ENCODE data around the gene GATAD2A. TPM values are rescaled to one million over a fixed set of nuclear protein-coding genes. Genes with fewer than 3 reads are reported as not detected.
A peak's percentile ranks its signal among the peaks of the same experiment; 100 is the strongest.

The GATAD2A gene
- total and polyA plus RNA-seq, 9 of the 15 experiments (the other 6 are each of a cell fraction or from before 2014, with no cell fraction given) = 2.4 to 226 (median 44.2) TPM

- no TSS peak for BruUV-seq (replicated peaks)
- H4K20me1 ChIP-seq (replicated peaks; ENCODE audit: control insufficient read depth, insufficient read depth, low read length) = 0 out of 2 replicates have a peak, but pooled peaks cover 10% of the 10 kb centered on the region
- peak; percentile 79 to 87 (median 80) for DNase-seq (ENCODE audit: extremely low read depth in 1 of 4, low spot score in 3 of 4)
- no peaks in the 10 kb centered on the region for H3K79me2 ChIP-seq (ENCODE audit: control insufficient read depth, insufficient read depth, low read length)
- H3K36me3 ChIP-seq (ENCODE audit: control insufficient read depth, insufficient read depth, low read length) = peaks cover 25% of the 10 kb centered on the region; the same call in 2 of the 3 replicates
- in situ Hi-C loops (cut with MboI) (loop anchor here (25.0 kb wide), 1 partner anchor 105 kb away; the partner anchor contains the start of genes GMIP and LPAR2), intact Hi-C loops (cut with micrococcal nuclease) (loop anchor here (1.0 to 2.0 kb wide), 3 partner anchors 22 to 427 kb away; partner anchors contain the start of gene GMIP)
- H3K9me3 ChIP-seq (replicated peaks; ENCODE audit: control insufficient read depth, insufficient read depth, low read depth, low read length) = no peaks in the 10 kb centered on the region
- ATAC-seq = peak; percentile 89
- ChIA-PET POLR2A (interaction anchor here (0.5 to 1.2 kb wide), 6 partner anchors 17 to 421 kb away, joined by 3 to 4 read pairs (median 3); no protein-coding TSS in a partner anchor), CTCF (ENCODE audit: low intra/inter-chr PET ratio) (interaction anchor here (1.6 to 3.2 kb wide), 2 partner anchors 22 to 112 kb away, joined by 9 to 30 read pairs; partner anchors contain the start of gene GMIP)
- peak overlapping the region in 1 of 2 experiments; percentile 77; a peak in 2 of 4 replicates for H3K9ac ChIP-seq (ENCODE audit: insufficient read depth in 1 of 2, low read depth in 2 of 2, low read length in 2 of 2)
- H3K9me1 ChIP-seq (ENCODE audit: control insufficient read depth, insufficient read depth, low read length) = peaks cover 3% of the 10 kb centered on the region
- H3K4me1 ChIP-seq (replicated peaks in 1 of 2; ENCODE audit: control insufficient read depth in 2 of 2, insufficient read depth in 2 of 2, low read length in 2 of 2) = peaks cover 5 to 25% of the 10 kb centered on the region in 2 experiments
- WGBS (ENCODE audit: insufficient coverage, low coverage, missing lambda C conversion rate) = 19% methylated on average over 44 of the region's 48 CpGs
- peak overlapping the region; percentile 31; the same call in 1 of the 2 replicates for H3K4me2 ChIP-seq (ENCODE audit: insufficient read depth, low read length)
- H3K4me3 ChIP-seq = no peak overlapping the region
- H3K27me3 ChIP-seq (ENCODE audit: control insufficient read depth in 2 of 2, insufficient read depth in 2 of 2, low read length in 2 of 2) = no peaks in the 10 kb centered on the region
- no peak overlapping the region for H3K27ac ChIP-seq (ENCODE audit: extremely low read depth, low read depth, low read length)
- peak; percentile 69 for FAIRE-seq
- H2AFZ ChIP-seq (ENCODE audit: low read depth, low read length) = peak overlapping the region; percentile 75
- TF ChIP-seq NR0B1 (IDR thresholded peaks at IDR 0.05; ENCODE audit: partially characterized antibody) (no peak), ZNF778 (CRISPR knock-in tag; IDR thresholded peaks at IDR 0.05) (no peak), HES1 (IDR thresholded peaks at IDR 0.05; ENCODE audit: low read depth) (no peak), NEUROD1 (IDR thresholded peaks at IDR 0.05; ENCODE audit: borderline replicate concordance, low read depth, low read length, partially characterized antibody) (no peak), HBP1 (CRISPR knock-in tag; IDR thresholded peaks at IDR 0.05) (no peak), DIDO1 (tag; IDR thresholded peaks at IDR 0.05; ENCODE audit: low read depth) (no peak), ZKSCAN8 (CRISPR knock-in tag; IDR thresholded peaks at IDR 0.05) (no peak), STAT5A (IDR thresholded peaks at IDR 0.05; ENCODE audit: borderline replicate concordance, low read length) (no peak), ZFX (CRISPR knock-in tag; IDR thresholded peaks at IDR 0.05) (peak; percentile 59), ZNF212 (CRISPR knock-in tag; IDR thresholded peaks at IDR 0.05) (no peak), SNRNP70 (optimal IDR thresholded peaks at IDR 0.05; ENCODE audit: low read depth, low read length) (no peak), KHSRP (IDR thresholded peaks at IDR 0.05) (no peak), RBM34 (IDR thresholded peaks at IDR 0.05; ENCODE audit: borderline replicate concordance, insufficient read depth, low read length) (no peak), PTBP1 (IDR thresholded peaks at IDR 0.05; ENCODE audit: low read depth, low read length) (no peak), YY1 (IDR thresholded peaks at IDR 0.05; ENCODE audit: borderline replicate concordance in 1 of 3, control insufficient read depth in 1 of 3, extremely low read depth in 1 of 3, insufficient read depth in 3 of 3, insufficient read length in 1 of 3, insufficient replicate concordance in 2 of 3, low read depth in 1 of 3, low read length in 2 of 3) (no peak), HDAC8 (tag; IDR thresholded peaks at IDR 0.05) (no peak), POLR2AphosphoS2 (IDR thresholded peaks at IDR 0.05; ENCODE audit: low read length) (peak; percentile 70; the same call in 1 of the 2 replicates), RBFOX2 (IDR thresholded peaks at IDR 0.05; ENCODE audit: low read depth, low read length) (no peak)
These were observed 126.7 kb downstream of the GATAD2A start for GRCh38 chr19:19531951-19532805.
